Measurements from ENCODE around the gene MTMR11.
A peak's percentile ranks its signal among the peaks of the same experiment; 100 is the strongest.

The MTMR11 gene

GRCh38 chr1:149967646-149968045 lies 31.0 kb upstream of the MTMR11 start:
- Histone ChIP-seq H3K27me3 (replicated peaks in 2 of 5; ENCODE audit: control insufficient read depth in 4 of 5, insufficient read depth in 5 of 5, low read length in 4 of 5) (peaks cover 0 to 2% (median 0%) of the 10 kb centered on the region in 5 experiments), H3K4me3 (ENCODE audit: control insufficient read depth in 1 of 7, extremely low read depth in 1 of 7, insufficient read depth in 4 of 7, low read depth in 2 of 7, low read length in 6 of 7) (no peak overlapping the region), H3K27ac (ENCODE audit: insufficient read depth in 1 of 2, low read depth in 1 of 2, low read length in 2 of 2, poor library complexity in 1 of 2, severe bottlenecking in 2 of 2) (no peak overlapping the region), H3K9me3 (ENCODE audit: control extremely low read depth in 1 of 5, control insufficient read depth in 4 of 5, insufficient read depth in 2 of 5, low read depth in 1 of 5, low read length in 4 of 5) (no peaks in the 10 kb centered on the region), H3K4me1 (ENCODE audit: control extremely low read depth in 1 of 4, control insufficient read depth in 4 of 4, insufficient read depth in 4 of 4, low read length in 3 of 4) (no peaks in the 10 kb centered on the region), H3K36me3 (ENCODE audit: control insufficient read depth in 4 of 4, insufficient read depth in 4 of 4, low read length in 3 of 4) (peaks cover 0 to 4% (median 0%) of the 10 kb centered on the region in 4 experiments)
- CTCF ChIA-PET: interaction anchor here (1.3 kb wide), 1 partner anchor 220 kb away, joined by 6 read pairs; no protein-coding TSS in a partner anchor
- DNase-seq: no peak
- POLR2A ChIA-PET: no interaction called here

GRCh38 chr1:149967041-149967440 lies 30.4 kb upstream of the MTMR11 start:
- Histone ChIP-seq H3K4me3 (ENCODE audit: control insufficient read depth in 1 of 7, extremely low read depth in 1 of 7, insufficient read depth in 4 of 7, low read depth in 2 of 7, low read length in 6 of 7) (no peak overlapping the region), H3K27me3 (replicated peaks in 2 of 5; ENCODE audit: control insufficient read depth in 4 of 5, insufficient read depth in 5 of 5, low read length in 4 of 5) (peaks cover 0 to 2% (median 0%) of the 10 kb centered on the region in 5 experiments), H3K9me3 (ENCODE audit: control extremely low read depth in 1 of 5, control insufficient read depth in 4 of 5, insufficient read depth in 2 of 5, low read depth in 1 of 5, low read length in 4 of 5) (no peaks in the 10 kb centered on the region), H3K36me3 (ENCODE audit: control insufficient read depth in 4 of 4, insufficient read depth in 4 of 4, low read length in 3 of 4) (peaks cover 0 to 4% (median 0%) of the 10 kb centered on the region in 4 experiments), H3K4me1 (ENCODE audit: control extremely low read depth in 1 of 4, control insufficient read depth in 4 of 4, insufficient read depth in 4 of 4, low read length in 3 of 4) (peaks cover 0 to 3% (median 0%) of the 10 kb centered on the region in 4 experiments), H3K27ac (ENCODE audit: insufficient read depth in 1 of 2, low read depth in 1 of 2, low read length in 2 of 2, poor library complexity in 1 of 2, severe bottlenecking in 2 of 2) (no peak overlapping the region)
- 89% methylated on average over 1 of the region's 3 CpGs for WGBS (ENCODE audit: insufficient coverage)
- ChIA-PET CTCF (interaction anchor here (1.3 kb wide), 1 partner anchor 220 kb away, joined by 6 read pairs; no protein-coding TSS in a partner anchor), POLR2A (no interaction called here)
- no peak for DNase-seq

GRCh38 chr1:149966405-149966804 lies 29.7 kb upstream of the MTMR11 start:
- Histone ChIP-seq H3K27ac (ENCODE audit: insufficient read depth in 1 of 2, low read depth in 1 of 2, low read length in 2 of 2, poor library complexity in 1 of 2, severe bottlenecking in 2 of 2) (no peak overlapping the region), H3K27me3 (replicated peaks in 2 of 5; ENCODE audit: control insufficient read depth in 4 of 5, insufficient read depth in 5 of 5, low read length in 4 of 5) (no peaks in the 10 kb centered on the region), H3K9me3 (ENCODE audit: control extremely low read depth in 1 of 5, control insufficient read depth in 4 of 5, insufficient read depth in 2 of 5, low read depth in 1 of 5, low read length in 4 of 5) (no peaks in the 10 kb centered on the region), H3K4me1 (ENCODE audit: control extremely low read depth in 1 of 4, control insufficient read depth in 4 of 4, insufficient read depth in 4 of 4, low read length in 3 of 4) (peaks cover 0 to 4% (median 0%) of the 10 kb centered on the region in 4 experiments), H3K36me3 (ENCODE audit: control insufficient read depth in 4 of 4, insufficient read depth in 4 of 4, low read length in 3 of 4) (peaks cover 0 to 4% (median 0%) of the 10 kb centered on the region in 4 experiments), H3K4me3 (ENCODE audit: control insufficient read depth in 1 of 7, extremely low read depth in 1 of 7, insufficient read depth in 4 of 7, low read depth in 2 of 7, low read length in 6 of 7) (no peak overlapping the region)
- ChIA-PET POLR2A (no interaction called here), CTCF (interaction anchor here (1.3 kb wide), 1 partner anchor 221 kb away, joined by 6 read pairs; no protein-coding TSS in a partner anchor)
- no peak for DNase-seq
- WGBS (ENCODE audit: insufficient coverage): no CpG with 5 or more reads among the region's 1 CpG

GRCh38 chr1:149965440-149965839 lies 28.8 kb upstream of the MTMR11 start:
- POLR2A ChIA-PET: no interaction called here
- no CpG with 5 or more reads among the region's 3 CpGs for WGBS (ENCODE audit: insufficient coverage)

GRCh38 chr1:149963358-149963757 lies 26.7 kb upstream of the MTMR11 start:
- DNase-seq: no peak
- ChIA-PET POLR2A (no interaction called here), CTCF (interaction anchor here (1.5 to 2.4 kb wide), 3 partner anchors 41 to 89 kb away, joined by 4 to 7 read pairs (median 7); no protein-coding TSS in a partner anchor)
- H3K9me3 ChIP-seq (ENCODE audit: control extremely low read depth in 1 of 5, control insufficient read depth in 4 of 5, insufficient read depth in 2 of 5, low read depth in 1 of 5, low read length in 4 of 5): no peaks in the 10 kb centered on the region
- H3K27ac ChIP-seq (ENCODE audit: insufficient read depth in 1 of 2, low read depth in 1 of 2, low read length in 2 of 2, poor library complexity in 1 of 2, severe bottlenecking in 2 of 2): no peak overlapping the region
- peaks cover 0 to 2% (median 0%) of the 10 kb centered on the region in 4 experiments for H3K36me3 ChIP-seq (ENCODE audit: control insufficient read depth in 4 of 4, insufficient read depth in 4 of 4, low read length in 3 of 4)
- H3K4me3 ChIP-seq (ENCODE audit: control insufficient read depth in 1 of 7, extremely low read depth in 1 of 7, insufficient read depth in 4 of 7, low read depth in 2 of 7, low read length in 6 of 7): no peak overlapping the region
- H3K27me3 ChIP-seq (replicated peaks in 2 of 5; ENCODE audit: control insufficient read depth in 4 of 5, insufficient read depth in 5 of 5, low read length in 4 of 5): no peaks in the 10 kb centered on the region
- peaks cover 0 to 4% (median 0%) of the 10 kb centered on the region in 4 experiments for H3K4me1 ChIP-seq (ENCODE audit: control extremely low read depth in 1 of 4, control insufficient read depth in 4 of 4, insufficient read depth in 4 of 4, low read length in 3 of 4)
- WGBS (ENCODE audit: insufficient coverage): no CpG with 5 or more reads among the region's 3 CpGs

More at GRCh38 chr1:149965440-149965839, 28.8 kb upstream of the MTMR11 start:
- Histone ChIP-seq H3K36me3 (ENCODE audit: control insufficient read depth in 4 of 4, insufficient read depth in 4 of 4, low read length in 3 of 4) (peaks cover 0 to 2% (median 0%) of the 10 kb centered on the region in 4 experiments), H3K4me1 (ENCODE audit: control extremely low read depth in 1 of 4, control insufficient read depth in 4 of 4, insufficient read depth in 4 of 4, low read length in 3 of 4) (peaks cover 0 to 4% (median 0%) of the 10 kb centered on the region in 4 experiments), H3K27ac (ENCODE audit: insufficient read depth in 1 of 2, low read depth in 1 of 2, low read length in 2 of 2, poor library complexity in 1 of 2, severe bottlenecking in 2 of 2) (no peak overlapping the region), H3K9me3 (ENCODE audit: control extremely low read depth in 1 of 5, control insufficient read depth in 4 of 5, insufficient read depth in 2 of 5, low read depth in 1 of 5, low read length in 4 of 5) (no peaks in the 10 kb centered on the region), H3K4me3 (ENCODE audit: control insufficient read depth in 1 of 7, extremely low read depth in 1 of 7, insufficient read depth in 4 of 7, low read depth in 2 of 7, low read length in 6 of 7) (no peak overlapping the region), H3K27me3 (replicated peaks in 2 of 5; ENCODE audit: control insufficient read depth in 4 of 5, insufficient read depth in 5 of 5, low read length in 4 of 5) (no peaks in the 10 kb centered on the region)
- CTCF ChIA-PET: interaction anchor here (1.5 kb wide), 1 partner anchor 19 kb away, joined by 3 read pairs; no protein-coding TSS in a partner anchor
- DNase-seq: no peak

GRCh38 chr1:149962736-149963135 lies 26.1 kb upstream of the MTMR11 start:
- Histone ChIP-seq H3K9me3 (ENCODE audit: control extremely low read depth in 1 of 5, control insufficient read depth in 4 of 5, insufficient read depth in 2 of 5, low read depth in 1 of 5, low read length in 4 of 5) (peaks cover 0 to 2% (median 0%) of the 10 kb centered on the region in 5 experiments), H3K4me1 (ENCODE audit: control extremely low read depth in 1 of 4, control insufficient read depth in 4 of 4, insufficient read depth in 4 of 4, low read length in 3 of 4) (peaks cover 0 to 4% (median 0%) of the 10 kb centered on the region in 4 experiments), H3K36me3 (ENCODE audit: control insufficient read depth in 4 of 4, insufficient read depth in 4 of 4, low read length in 3 of 4) (peaks cover 0 to 2% (median 0%) of the 10 kb centered on the region in 4 experiments), H3K27ac (ENCODE audit: insufficient read depth in 1 of 2, low read depth in 1 of 2, low read length in 2 of 2, poor library complexity in 1 of 2, severe bottlenecking in 2 of 2) (no peak overlapping the region), H3K27me3 (replicated peaks in 2 of 5; ENCODE audit: control insufficient read depth in 4 of 5, insufficient read depth in 5 of 5, low read length in 4 of 5) (no peaks in the 10 kb centered on the region), H3K4me3 (ENCODE audit: control insufficient read depth in 1 of 7, extremely low read depth in 1 of 7, insufficient read depth in 4 of 7, low read depth in 2 of 7, low read length in 6 of 7) (no peak overlapping the region)
- 100% methylated on average over 2 of the region's 2 CpGs for WGBS (ENCODE audit: insufficient coverage)
- CTCF ChIA-PET: interaction anchor here (0.6 to 2.9 kb wide), 20 partner anchors 9 to 224 kb away, joined by 3 to 13 read pairs (median 4); partner anchors contain the start of gene VPS45
- DNase-seq: no peak
- POLR2A ChIA-PET: no interaction called here

GRCh38 chr1:149962039-149962647 lies 25.5 kb upstream of the MTMR11 start:
- CTCF ChIA-PET: interaction anchor here (0.6 to 2.9 kb wide), 22 partner anchors 10 to 225 kb away, joined by 3 to 13 read pairs (median 4); partner anchors contain the start of gene VPS45
- H3K27me3 ChIP-seq (replicated peaks in 2 of 5; ENCODE audit: control insufficient read depth in 4 of 5, insufficient read depth in 5 of 5, low read length in 4 of 5): no peaks in the 10 kb centered on the region
- no peak overlapping the region for H3K4me3 ChIP-seq (ENCODE audit: control insufficient read depth in 1 of 7, extremely low read depth in 1 of 7, insufficient read depth in 4 of 7, low read depth in 2 of 7, low read length in 6 of 7)
- peaks cover 0 to 4% (median 0%) of the 10 kb centered on the region in 4 experiments for H3K4me1 ChIP-seq (ENCODE audit: control extremely low read depth in 1 of 4, control insufficient read depth in 4 of 4, insufficient read depth in 4 of 4, low read length in 3 of 4)
- peaks cover 0 to 2% (median 0%) of the 10 kb centered on the region in 4 experiments for H3K36me3 ChIP-seq (ENCODE audit: control insufficient read depth in 4 of 4, insufficient read depth in 4 of 4, low read length in 3 of 4)
- H3K27ac ChIP-seq (ENCODE audit: insufficient read depth in 1 of 2, low read depth in 1 of 2, low read length in 2 of 2, poor library complexity in 1 of 2, severe bottlenecking in 2 of 2): no peak overlapping the region
- DNase-seq: peak; percentile 76 to 85 (median 85)
- H3K9me3 ChIP-seq (ENCODE audit: control extremely low read depth in 1 of 5, control insufficient read depth in 4 of 5, insufficient read depth in 2 of 5, low read depth in 1 of 5, low read length in 4 of 5): peaks cover 0 to 4% (median 0%) of the 10 kb centered on the region in 5 experiments
- 0% methylated on average over 1 of the region's 3 CpGs for WGBS (ENCODE audit: insufficient coverage)
- POLR2A ChIA-PET: no interaction called here
